Keratinocyte (primary cell): ENCODE results near the gene ANKRD17.

Experiments used
- CTCF ChIP-seq, 3 experiments: IDR thresholded peaks in 1 of 3; conservative IDR thresholded peaks in 1 of 3; optimal IDR thresholded peaks in 1 of 3; 2 replicates in 2 of 3; 3 replicates in 1 of 3; pipeline versions ENCODE3 to v1.5.1; 2011; ENCODE audit warnings: low read length in 3 of 3, mild to moderate bottlenecking in 3 of 3, moderate library complexity in 2 of 3, control low read depth in 1 of 3, inconsistent platforms in 1 of 3; ENCODE audit not compliant: insufficient read depth in 2 of 3; ENCODE audit errors: extremely low read depth in 1 of 3
- EZH2 ChIP-seq: IDR thresholded peaks from one replicate; pipeline ENCODE4 v1.6.1; 2012; ENCODE audit warnings: inconsistent platforms, mild to moderate bottlenecking, low read length, moderate library complexity

- TF ChIP-seq CTCF (optimal IDR thresholded peaks at IDR 0.05 in 1 of 3, IDR thresholded peaks at IDR 0.05 in 1 of 3, conservative IDR thresholded peaks at IDR 0.05 in 1 of 3; ENCODE audit: extremely low read depth in 1 of 3, insufficient read depth in 2 of 3, low read length in 3 of 3) (no peak), EZH2 (no peak)
Observed at GRCh38 chr4:73152893-73153292, 105.7 kb downstream of the ANKRD17 start.
